NCI-H1105 (cell line): ENCODE data around the gene FBXL13.
A peak's percentile ranks its signal among the peaks of the same experiment; 100 is the strongest.
"Not testable (repeated sequence)": the region's sequence is repeated elsewhere in the genome, so short reads cannot be mapped to it uniquely, and the experiment has no call there.

Experiments used
- DNase-seq: peaks from one replicate; lab custom pipeline; 2025; lab: John Stamatoyannopoulos, UW

FBXL13 gene

GRCh38 chr7:103074519-103075336 lies at the start of gene FBXL13, which contains the start of gene ARMC10:
TSS of gene FBXL13 (minus strand) at chr7:103074796.
TSS of gene ARMC10 (plus strand) at chr7:103075140. CDS start at chr7:103075273, 133 bp downstream.
- DNase-seq = peak; percentile 89

- DNase-seq = no peak
Observed at GRCh38 chr7:103123529-103123928, 48.9 kb upstream of the FBXL13 start.

DNA sequence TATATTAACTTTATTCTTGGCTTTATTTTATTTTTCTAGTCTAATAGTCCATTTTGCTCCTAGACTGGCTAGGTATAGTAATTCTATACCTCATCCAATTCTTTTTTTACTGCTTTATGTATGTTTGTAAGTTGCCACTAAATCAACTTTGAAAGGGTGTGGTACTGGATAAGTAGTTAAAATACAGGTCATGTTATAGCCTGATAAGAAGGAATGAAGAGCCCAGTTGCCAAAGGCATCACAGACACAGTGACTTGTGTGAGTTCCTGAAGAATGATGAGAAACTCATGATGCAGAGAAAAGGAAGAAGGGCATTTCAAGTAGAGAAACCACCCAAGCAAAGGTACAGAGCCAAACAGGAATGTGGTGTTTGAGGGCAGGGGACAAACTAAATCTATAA lies 47.0 kb upstream of the FBXL13 start:
- DNase-seq = no peak

DNA sequence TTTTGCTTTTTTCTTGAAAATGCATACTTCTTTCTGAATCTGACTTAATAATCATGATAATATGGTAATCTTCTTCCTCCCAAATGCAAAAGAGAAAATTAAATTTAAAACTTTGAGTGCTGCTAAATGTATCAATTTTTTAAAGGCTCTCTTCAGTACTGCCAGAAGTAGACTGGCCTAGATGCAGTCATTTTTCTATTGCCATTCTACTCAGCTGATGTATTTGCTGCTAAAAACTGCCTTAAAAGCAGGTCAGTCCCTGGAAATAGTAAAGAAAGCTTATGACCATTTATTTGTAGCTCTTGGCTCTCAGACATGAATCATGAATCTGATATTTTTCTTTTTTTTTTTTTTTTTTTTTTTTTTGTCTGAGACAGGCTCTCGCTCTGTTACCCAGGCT lies 45.8 kb upstream of the FBXL13 start:
- DNase-seq = no peak

DNA sequence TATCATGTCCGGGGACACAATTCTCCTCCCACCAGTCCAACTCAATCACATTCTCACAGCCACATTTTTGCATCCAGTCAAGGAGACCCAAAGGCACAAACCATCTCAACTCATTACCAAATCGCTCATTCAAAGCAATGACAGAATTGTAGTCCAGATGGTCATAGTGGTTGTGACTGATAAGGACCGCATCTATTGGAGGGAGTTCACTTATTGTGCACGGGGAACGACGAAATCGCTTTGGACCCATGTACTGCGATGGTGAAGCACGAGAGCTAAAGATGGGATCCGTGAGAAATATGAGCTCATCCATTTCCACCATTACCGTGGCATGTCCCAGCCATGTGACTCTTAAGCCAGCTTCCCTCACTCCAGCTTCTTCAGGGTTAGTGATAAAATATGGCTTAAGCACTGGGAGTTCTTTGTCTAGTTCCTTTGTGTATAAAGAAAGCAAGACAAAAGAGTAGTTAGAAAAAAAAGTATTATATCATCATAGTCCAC lies 45.2 kb upstream of the FBXL13 start:
- no peak for DNase-seq

DNA sequence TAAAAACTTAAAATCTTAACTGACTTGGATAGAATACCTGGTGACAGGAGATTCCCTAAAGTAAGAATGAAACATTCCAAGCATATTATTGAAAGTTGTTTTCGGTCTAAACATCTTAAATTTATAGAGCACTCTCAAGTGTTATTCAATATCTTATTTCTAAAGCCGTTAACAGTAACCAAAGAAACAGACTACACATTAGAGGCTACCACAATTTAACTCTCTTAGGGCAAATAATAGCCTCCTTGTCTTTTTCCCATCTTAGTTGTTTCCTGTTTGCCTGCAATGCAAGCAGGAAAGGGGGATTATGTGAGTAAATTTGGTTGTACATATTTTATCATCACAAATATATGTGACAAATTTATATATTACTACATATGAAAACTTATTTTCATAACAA lies 42.9 kb upstream of the FBXL13 start:
- no peak for DNase-seq

- no peak for DNase-seq
Observed at GRCh38 chr7:103116991-103117390, 42.4 kb upstream of the FBXL13 start.

GRCh38 chr7:103116511-103116910 lies 41.9 kb upstream of the FBXL13 start:
- DNase-seq = no peak

GRCh38 chr7:103115771-103116170 lies 41.2 kb upstream of the FBXL13 start:
- DNase-seq = no peak

- DNase-seq = no peak
Observed at GRCh38 chr7:103114576-103115008, 40.0 kb upstream of the FBXL13 start.

GRCh38 chr7:103113164-103113563 lies 38.6 kb upstream of the FBXL13 start:
- DNase-seq = no peak

GRCh38 chr7:103106703-103107070 lies 32.1 kb upstream of the FBXL13 start:
- DNase-seq = not testable (repeated sequence)

- peak; percentile 49 for DNase-seq
Observed at GRCh38 chr7:103106005-103106702, 31.6 kb upstream of the FBXL13 start.

DNA sequence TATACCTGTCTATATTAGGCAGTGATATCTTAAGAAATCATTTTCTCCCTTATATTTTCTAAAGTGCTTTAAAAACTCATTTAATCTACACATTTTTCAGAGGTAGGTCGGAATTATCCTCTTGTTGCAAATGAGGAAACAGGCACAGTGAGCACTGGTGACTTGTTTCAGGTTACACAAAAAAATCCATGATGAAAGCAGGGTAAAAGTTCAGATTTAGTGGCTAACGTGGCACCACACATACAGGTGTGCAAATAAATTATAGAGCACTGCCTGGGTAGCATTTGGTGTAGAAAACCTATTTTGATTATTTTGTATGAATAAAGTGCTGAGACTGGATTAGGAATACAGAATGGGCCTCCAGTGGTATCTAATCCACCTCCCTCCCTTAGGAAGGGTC lies 26.9 kb upstream of the FBXL13 start:
- DNase-seq = no peak

- no peak for DNase-seq
Observed at GRCh38 chr7:103100348-103100747, 25.8 kb upstream of the FBXL13 start.

GRCh38 chr7:103097041-103097440 lies 22.4 kb upstream of the FBXL13 start:
- DNase-seq = no peak

DNA sequence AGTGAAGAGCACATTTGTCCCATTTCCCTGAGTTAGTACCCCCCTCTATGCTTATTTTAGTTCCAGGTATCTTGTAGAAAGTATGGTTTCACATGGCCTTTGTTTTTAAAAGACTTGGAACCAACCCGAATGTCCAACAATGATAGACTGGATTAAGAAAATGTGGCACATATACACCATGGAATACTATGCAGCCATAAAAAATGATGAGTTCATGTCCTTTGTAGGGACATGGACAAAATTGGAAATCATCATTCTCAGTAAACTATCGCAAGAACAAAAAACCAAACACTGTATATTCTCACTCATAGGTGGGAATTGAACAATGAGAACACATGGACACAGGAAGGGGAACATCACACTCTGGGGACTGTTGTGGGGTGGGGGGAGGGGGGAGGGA lies 21.0 kb upstream of the FBXL13 start:
- DNase-seq = not testable (repeated sequence)

- no peak for DNase-seq
Observed at GRCh38 chr7:103094102-103094501, 19.5 kb upstream of the FBXL13 start.

- no peak for DNase-seq
Observed at GRCh38 chr7:103093429-103093828, 18.8 kb upstream of the FBXL13 start.

GRCh38 chr7:103092321-103092720 lies 17.7 kb upstream of the FBXL13 start:
- DNase-seq = not testable (repeated sequence)

DNA sequence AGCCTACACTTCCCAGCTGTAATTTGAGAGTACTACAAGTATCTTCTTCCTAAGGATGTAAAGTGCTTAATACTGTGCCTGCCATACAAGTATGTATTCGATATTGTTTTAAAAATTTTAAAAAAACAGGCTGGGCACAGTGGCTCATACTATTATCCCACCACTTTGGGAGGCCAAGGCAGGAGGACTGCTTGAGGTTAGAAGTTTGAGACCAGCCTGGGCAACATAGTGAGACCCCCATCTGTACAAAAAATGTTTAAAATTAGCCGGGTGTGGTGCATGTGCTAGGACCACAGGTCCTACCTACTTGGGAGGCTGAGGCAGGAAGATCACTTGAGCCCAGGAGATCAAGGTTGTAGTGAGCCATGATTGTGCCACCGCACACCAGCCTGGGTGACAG lies 8.6 kb upstream of the FBXL13 start:
- DNase-seq = no peak

- DNase-seq = no peak
Observed at GRCh38 chr7:103082497-103082896, 7.9 kb upstream of the FBXL13 start.

- DNase-seq = no peak
Observed at GRCh38 chr7:103080923-103081322, 6.3 kb upstream of the FBXL13 start.
